ENCODE measurements around the gene OSBPL3. TPM values are rescaled to one million over a fixed set of nuclear protein-coding genes. Genes with fewer than 3 reads are reported as not detected.
A peak's percentile ranks its signal among the peaks of the same experiment; 100 is the strongest.

Gene OSBPL3
- polyA plus RNA-seq, 1 of the 3 experiments (the other 2 are of a cell fraction) = 23.2 TPM

DNA sequence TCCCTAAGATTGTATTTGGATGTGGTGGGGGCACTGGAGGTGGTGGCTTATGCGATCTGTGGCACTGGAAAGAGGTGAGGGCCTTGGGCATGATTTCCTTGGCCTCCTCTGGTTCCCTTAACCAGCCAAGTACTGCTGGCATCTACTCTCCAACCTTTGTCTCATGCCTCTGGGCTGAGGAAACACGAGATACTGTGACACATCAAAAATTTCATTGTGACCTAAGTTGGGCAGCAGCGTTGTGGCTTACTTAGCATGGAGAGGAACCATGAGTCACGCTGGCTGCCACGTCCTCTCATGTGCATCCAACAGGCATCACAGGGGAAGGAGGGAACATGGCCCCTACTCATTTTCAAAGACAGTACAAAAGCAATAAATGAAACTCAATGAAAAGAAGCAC lies 193.0 kb downstream of the OSBPL3 start:
- H3K9ac ChIP-seq = peak overlapping the region; percentile 47; the same call in 1 of the 2 replicates
- H3K4me2 ChIP-seq = 0 out of 2 replicates have a peak overlapping the region, but pooled peaks have one; percentile 6
- H3K9me3 ChIP-seq = no peaks in the 10 kb centered on the region
- CTCF ChIA-PET = no interaction called here
- TF ChIP-seq, protein P1, sequence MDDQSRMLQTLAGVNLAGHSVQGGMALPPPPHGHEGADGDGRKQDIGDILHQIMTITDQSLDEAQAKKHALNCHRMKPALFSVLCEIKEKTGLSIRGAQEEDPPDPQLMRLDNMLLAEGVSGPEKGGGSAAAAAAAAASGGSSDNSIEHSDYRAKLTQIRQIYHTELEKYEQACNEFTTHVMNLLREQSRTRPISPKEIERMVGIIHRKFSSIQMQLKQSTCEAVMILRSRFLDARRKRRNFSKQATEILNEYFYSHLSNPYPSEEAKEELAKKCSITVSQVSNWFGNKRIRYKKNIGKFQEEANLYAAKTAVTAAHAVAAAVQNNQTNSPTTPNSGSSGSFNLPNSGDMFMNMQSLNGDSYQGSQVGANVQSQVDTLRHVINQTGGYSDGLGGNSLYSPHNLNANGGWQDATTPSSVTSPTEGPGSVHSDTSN (IDR thresholded peaks at IDR 0.05) = peak; percentile 42; the same call in 1 of the 2 replicates
- peak; percentile 66; the same call in 1 of the 2 replicates for TF ChIP-seq TCF12 (IDR thresholded peaks at IDR 0.05)
- peak; percentile 78 for TF ChIP-seq JUND (IDR thresholded peaks at IDR 0.05)
- TF ChIP-seq, protein P2, sequence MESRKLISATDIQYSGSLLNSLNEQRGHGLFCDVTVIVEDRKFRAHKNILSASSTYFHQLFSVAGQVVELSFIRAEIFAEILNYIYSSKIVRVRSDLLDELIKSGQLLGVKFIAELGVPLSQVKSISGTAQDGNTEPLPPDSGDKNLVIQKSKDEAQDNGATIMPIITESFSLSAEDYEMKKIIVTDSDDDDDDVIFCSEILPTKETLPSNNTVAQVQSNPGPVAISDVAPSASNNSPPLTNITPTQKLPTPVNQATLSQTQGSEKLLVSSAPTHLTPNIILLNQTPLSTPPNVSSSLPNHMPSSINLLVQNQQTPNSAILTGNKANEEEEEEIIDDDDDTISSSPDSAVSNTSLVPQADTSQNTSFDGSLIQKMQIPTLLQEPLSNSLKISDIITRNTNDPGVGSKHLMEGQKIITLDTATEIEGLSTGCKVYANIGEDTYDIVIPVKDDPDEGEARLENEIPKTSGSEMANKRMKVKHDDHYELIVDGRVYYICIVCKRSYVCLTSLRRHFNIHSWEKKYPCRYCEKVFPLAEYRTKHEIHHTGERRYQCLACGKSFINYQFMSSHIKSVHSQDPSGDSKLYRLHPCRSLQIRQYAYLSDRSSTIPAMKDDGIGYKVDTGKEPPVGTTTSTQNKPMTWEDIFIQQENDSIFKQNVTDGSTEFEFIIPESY (IDR thresholded peaks at IDR 0.05; ENCODE audit: borderline replicate concordance, low read depth) = no peak
- peak; percentile 87 for TF ChIP-seq FOSL2 (IDR thresholded peaks at IDR 0.05; ENCODE audit: borderline replicate concordance, low read depth)
- TF ChIP-seq EP300 (IDR thresholded peaks at IDR 0.05; ENCODE audit: borderline replicate concordance in 1 of 2, low read depth in 1 of 2, low read length in 1 of 2) = no peak
- 0 out of 2 replicates have a peak, but pooled peaks have one; percentile 45 for TF ChIP-seq TEAD4 (IDR thresholded peaks at IDR 0.05; ENCODE audit: borderline replicate concordance, insufficient read depth)
- TF ChIP-seq, protein P3, sequence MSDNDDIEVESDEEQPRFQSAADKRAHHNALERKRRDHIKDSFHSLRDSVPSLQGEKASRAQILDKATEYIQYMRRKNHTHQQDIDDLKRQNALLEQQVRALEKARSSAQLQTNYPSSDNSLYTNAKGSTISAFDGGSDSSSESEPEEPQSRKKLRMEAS (IDR thresholded peaks at IDR 0.05; ENCODE audit: low read depth) = peak; percentile 98
- no peaks in the 10 kb centered on the region for H3K9me2 ChIP-seq
- peak overlapping the region; percentile 80; the same call in 1 of the 2 replicates for H2AFZ ChIP-seq (ENCODE audit: low read depth)
- H3K36me3 ChIP-seq (replicated peaks in 1 of 2; ENCODE audit: control insufficient read depth in 1 of 2, insufficient read depth in 2 of 2, low read length in 1 of 2) = no peaks in the 10 kb centered on the region
- DNase-seq = no peak
- H3K79me2 ChIP-seq (ENCODE audit: insufficient read depth) = no peaks in the 10 kb centered on the region
- H3K27ac ChIP-seq (ENCODE audit: low read depth in 2 of 2, low read length in 1 of 2) = peak overlapping the region in 1 of 2 experiments; percentile 87; a peak in 2 of 4 replicates
- H3K27me3 ChIP-seq (ENCODE audit: insufficient read depth) = no peaks in the 10 kb centered on the region
- H4K20me1 ChIP-seq (ENCODE audit: insufficient read depth) = no peaks in the 10 kb centered on the region
- H3K4me1 ChIP-seq (ENCODE audit: control insufficient read depth in 1 of 2, insufficient read depth in 2 of 2, low read depth in 1 of 2, low read length in 1 of 2) = peaks cover 0 to 9% of the 10 kb centered on the region in 2 experiments; a peak in 1 of 4 replicates
- POLR2A ChIA-PET = no interaction called here
- WGBS (ENCODE audit: low lambda C conversion rate) = 26% methylated on average over 5 of the region's 5 CpGs
- no peak overlapping the region for H3K4me3 ChIP-seq (ENCODE audit: low read depth in 2 of 2, low read length in 1 of 2)
- H3F3A ChIP-seq (replicated peaks; ENCODE audit: insufficient read depth) = peaks cover 4% of the 10 kb centered on the region

DNA sequence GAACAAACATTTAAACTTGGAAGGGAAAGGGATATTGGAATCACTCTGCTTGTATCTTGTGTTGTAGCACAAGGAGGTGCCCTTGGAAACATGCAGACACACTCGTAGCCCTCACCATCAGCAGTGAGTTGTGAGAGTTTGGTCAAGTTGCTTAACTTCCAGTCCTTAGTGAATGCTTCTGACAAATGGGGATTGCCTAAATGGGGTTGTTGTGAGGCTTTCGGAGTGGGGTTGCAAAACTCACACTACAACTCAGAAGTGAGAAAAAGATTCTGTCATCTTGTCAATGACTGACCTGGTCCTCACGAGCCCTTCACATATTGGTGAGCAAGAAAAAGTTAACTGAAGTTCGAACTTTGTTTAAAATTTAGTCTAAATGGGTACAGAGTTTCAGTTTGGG lies 193.7 kb downstream of the OSBPL3 start:
- Histone ChIP-seq H3K9me3 (no peaks in the 10 kb centered on the region), H3K9ac (peak overlapping the region; percentile 47; the same call in 1 of the 2 replicates)
- no peak for TF ChIP-seq RCOR1 (IDR thresholded peaks at IDR 0.05; ENCODE audit: low read length)
- TF ChIP-seq TEAD4 (IDR thresholded peaks at IDR 0.05; ENCODE audit: borderline replicate concordance, insufficient read depth) = no peak
- TF ChIP-seq ELF1 (IDR thresholded peaks at IDR 0.05) = no peak
- TF ChIP-seq TAF1 (IDR thresholded peaks at IDR 0.05; ENCODE audit: borderline replicate concordance, low read depth, low read length) = no peak
- no peak for TF ChIP-seq EZH2phosphoT487 (IDR thresholded peaks at IDR 0.05; ENCODE audit: borderline replicate concordance, low read depth)
- no peak for TF ChIP-seq YY1 (IDR thresholded peaks at IDR 0.05; ENCODE audit: low read depth)
- no peak for TF ChIP-seq RXRA (IDR thresholded peaks at IDR 0.05; ENCODE audit: borderline replicate concordance, low read depth)
- no peak for TF ChIP-seq SIN3A (IDR thresholded peaks at IDR 0.05; ENCODE audit: borderline replicate concordance, low read depth, low read length)
- no peak for TF ChIP-seq MXI1 (IDR thresholded peaks at IDR 0.05; ENCODE audit: low read depth, low read length)
- TF ChIP-seq, protein P1 (IDR thresholded peaks at IDR 0.05) = no peak
- TF ChIP-seq RAD21 (IDR thresholded peaks at IDR 0.05; ENCODE audit: low read length) = no peak
- TF ChIP-seq FOXJ3 (CRISPR knock-in tag; IDR thresholded peaks at IDR 0.05) = no peak
- TF ChIP-seq, protein P4, sequence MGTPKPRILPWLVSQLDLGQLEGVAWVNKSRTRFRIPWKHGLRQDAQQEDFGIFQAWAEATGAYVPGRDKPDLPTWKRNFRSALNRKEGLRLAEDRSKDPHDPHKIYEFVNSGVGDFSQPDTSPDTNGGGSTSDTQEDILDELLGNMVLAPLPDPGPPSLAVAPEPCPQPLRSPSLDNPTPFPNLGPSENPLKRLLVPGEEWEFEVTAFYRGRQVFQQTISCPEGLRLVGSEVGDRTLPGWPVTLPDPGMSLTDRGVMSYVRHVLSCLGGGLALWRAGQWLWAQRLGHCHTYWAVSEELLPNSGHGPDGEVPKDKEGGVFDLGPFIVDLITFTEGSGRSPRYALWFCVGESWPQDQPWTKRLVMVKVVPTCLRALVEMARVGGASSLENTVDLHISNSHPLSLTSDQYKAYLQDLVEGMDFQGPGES (IDR thresholded peaks at IDR 0.05; ENCODE audit: low read depth, low read length) = no peak
- no peak for TF ChIP-seq TCF12 (IDR thresholded peaks at IDR 0.05)
- TF ChIP-seq, protein P5, sequence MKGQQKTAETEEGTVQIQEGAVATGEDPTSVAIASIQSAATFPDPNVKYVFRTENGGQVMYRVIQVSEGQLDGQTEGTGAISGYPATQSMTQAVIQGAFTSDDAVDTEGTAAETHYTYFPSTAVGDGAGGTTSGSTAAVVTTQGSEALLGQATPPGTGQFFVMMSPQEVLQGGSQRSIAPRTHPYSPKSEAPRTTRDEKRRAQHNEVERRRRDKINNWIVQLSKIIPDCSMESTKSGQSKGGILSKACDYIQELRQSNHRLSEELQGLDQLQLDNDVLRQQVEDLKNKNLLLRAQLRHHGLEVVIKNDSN (IDR thresholded peaks at IDR 0.05; ENCODE audit: borderline replicate concordance, low read depth) = no peak
- no peak for TF ChIP-seq GABPA (IDR thresholded peaks at IDR 0.05; ENCODE audit: low read depth)
- TF ChIP-seq POLR2AphosphoS5 (IDR thresholded peaks at IDR 0.05; ENCODE audit: low read depth, low read length) = no peak

More for the DNA sequence above, 193.7 kb downstream of the OSBPL3 start:
- H3K4me1 ChIP-seq (ENCODE audit: control insufficient read depth in 1 of 2, insufficient read depth in 2 of 2, low read depth in 1 of 2, low read length in 1 of 2) = peaks cover 0 to 9% of the 10 kb centered on the region in 2 experiments; a peak in 1 of 4 replicates
- H3K36me3 ChIP-seq (replicated peaks in 1 of 2; ENCODE audit: control insufficient read depth in 1 of 2, insufficient read depth in 2 of 2, low read length in 1 of 2) = no peaks in the 10 kb centered on the region
- no peak for DNase-seq
- POLR2A ChIA-PET = no interaction called here
- peak overlapping the region; percentile 38; the same call in 1 of the 2 replicates for H2AFZ ChIP-seq (ENCODE audit: low read depth)
- no peaks in the 10 kb centered on the region for H3K79me2 ChIP-seq (ENCODE audit: insufficient read depth)
- WGBS (ENCODE audit: low lambda C conversion rate) = 93% methylated on average over 4 of the region's 4 CpGs
- no peaks in the 10 kb centered on the region for H3K27me3 ChIP-seq (ENCODE audit: insufficient read depth)
- no peaks in the 10 kb centered on the region for H3K9me2 ChIP-seq
- H3K4me2 ChIP-seq = 0 out of 2 replicates have a peak overlapping the region, but pooled peaks have one; percentile 6
- CTCF ChIA-PET = no interaction called here
- peak overlapping the region in 1 of 2 experiments; percentile 87; a peak in 2 of 4 replicates for H3K27ac ChIP-seq (ENCODE audit: low read depth in 2 of 2, low read length in 1 of 2)
- no peak overlapping the region for H3K4me3 ChIP-seq (ENCODE audit: low read depth in 2 of 2, low read length in 1 of 2)
- peaks cover 4% of the 10 kb centered on the region for H3F3A ChIP-seq (replicated peaks; ENCODE audit: insufficient read depth)
- no peaks in the 10 kb centered on the region for H4K20me1 ChIP-seq (ENCODE audit: insufficient read depth)

All from SK-N-SH (cell line).